OCI-LY7 (cell line): ENCODE measurements around the gene IFNG. TPM values are rescaled to one million over a fixed set of nuclear protein-coding genes. Genes with fewer than 3 reads are reported as not detected.

Experiments used
- BruUV-seq: library from RNA; stranded (reverse); fragments of 400-500 nt; replicated peaks from 2 replicates; lab custom pipeline; 2021; lab: Mats Ljungman, UMichigan
- CTCF ChIA-PET: fragments of 300-600 bp; sonication (Branson Sonifier 250); formaldehyde crosslinking; loops from one replicate; lab custom pipeline; 2022; ENCODE audit warnings: antibody characterized with exemption; ENCODE audit not compliant: unreplicated experiment; lab: Charles Lee
- POLR2A ChIA-PET: fragments of 300-600 bp; sonication (Branson Sonifier 250); formaldehyde crosslinking; loops from one replicate; lab custom pipeline; 2022; ENCODE audit warnings: antibody characterized with exemption; lab: Charles Lee
- DNase-seq: peaks from one replicate; pipeline ENCODE4 v3.0.0-alpha.2; 2015; ENCODE audit warnings: low spot score
- H2AFZ ChIP-seq: fragments of 200-600 bp; sonication (generic), shearing (Covaris generic); 2 replicates; pipeline ENCODE4 v1.6.1; 2014; ENCODE audit warnings: mild to moderate bottlenecking, antibody characterized with exemption, low read length, moderate library complexity
- H3K27ac ChIP-seq: fragments of 200-600 bp; sonication (generic); 2 replicates; pipeline ENCODE4 v1.5.1; 2014; ENCODE audit warnings: mixed run types, low read depth, mild to moderate bottlenecking, moderate library complexity, low read length, inconsistent platforms; ENCODE audit not compliant: poor library complexity, severe bottlenecking
- H3K36me3 ChIP-seq: fragments of 200-600 bp; sonication (generic); 2 replicates; pipeline ENCODE4 v1.6.1; 2014; ENCODE audit warnings: mild to moderate bottlenecking, antibody characterized with exemption, low read length, moderate library complexity, mixed read lengths; ENCODE audit not compliant: insufficient read depth
- H3K4me1 ChIP-seq: fragments of 200-600 bp; sonication (generic); 2 replicates; pipeline ENCODE4 v1.5.1; 2014; ENCODE audit warnings: mild to moderate bottlenecking, low read length; ENCODE audit not compliant: insufficient read depth, poor library complexity, severe bottlenecking
- H3K4me2 ChIP-seq: fragments of 200-600 bp; sonication (generic); 2 replicates; pipeline ENCODE4 v1.6.1; 2014; ENCODE audit warnings: mild to moderate bottlenecking, low read length
- H3K4me3 ChIP-seq: fragments of 200-600 bp; sonication (generic); 2 replicates; pipeline ENCODE4 v1.5.1; 2014; ENCODE audit warnings: mild to moderate bottlenecking, low read depth, low read length; ENCODE audit not compliant: poor library complexity, severe bottlenecking
- H3K79me2 ChIP-seq: fragments of 200-600 bp; sonication (generic); 2 replicates; pipeline ENCODE4 v1.6.1; 2016; ENCODE audit warnings: low read depth, mild to moderate bottlenecking, low read length, moderate library complexity, mixed read lengths; ENCODE audit not compliant: insufficient read depth
- H3K9me2 ChIP-seq: fragments of 200-600 bp; sonication (generic); 2 replicates; pipeline ENCODE4 v1.6.1; 2016; ENCODE audit warnings: mild to moderate bottlenecking, low read length, mixed read lengths; ENCODE audit not compliant: insufficient read depth
- H3K9me3 ChIP-seq: fragments of 200-600 bp; sonication (generic); 2 replicates; pipeline ENCODE4 v1.6.1; 2014; ENCODE audit warnings: mild to moderate bottlenecking, mixed run types, low read length, mixed read lengths
- H4K20me1 ChIP-seq: fragments of 200-600 bp; sonication (generic); 2 replicates; pipeline ENCODE4 v1.6.1; 2014; ENCODE audit warnings: mild to moderate bottlenecking, antibody characterized with exemption, low read length, moderate library complexity, mixed read lengths; ENCODE audit not compliant: insufficient read depth
- EZH2phosphoT487 ChIP-seq: fragments of 200-600 bp; sonication (generic); IDR thresholded peaks from 2 replicates; pipeline ENCODE4 v1.6.1; 2018; ENCODE audit warnings: low read depth, borderline replicate concordance, mild to moderate bottlenecking, mixed run types, antibody characterized with exemption, low read length, moderate library complexity, mixed read lengths
- intact Hi-C: fragments of 100-400 bp; cut with micrococcal nuclease; formaldehyde crosslinking; loops from one replicate; pipeline ENCODE4 v1.10.0; 2022; ENCODE audit not compliant: unreplicated experiment
- total RNA-seq, 2 experiments: library from RNA; depleted of rRNA in 1 of 2; stranded (reverse); fragments of >200 nt in 1 of 2; shearing (Covaris generic) in 1 of 2; gene quantifications; 2 replicates each; pipeline ENCODE4 v1.2.3, GENCODE V29; 2014 to 2022
- TF ChIP-seq, protein P1 (sequence below): fragments of 200-600 bp; sonication (generic); conservative IDR thresholded peaks from 2 replicates; pipeline ENCODE4 v1.5.1; 2014; ENCODE audit warnings: mild to moderate bottlenecking, antibody characterized with exemption, low read length, moderate library complexity, mixed read lengths

IFNG gene
- total RNA-seq, 2 experiments from 2014 or later, result not detected

DNA sequence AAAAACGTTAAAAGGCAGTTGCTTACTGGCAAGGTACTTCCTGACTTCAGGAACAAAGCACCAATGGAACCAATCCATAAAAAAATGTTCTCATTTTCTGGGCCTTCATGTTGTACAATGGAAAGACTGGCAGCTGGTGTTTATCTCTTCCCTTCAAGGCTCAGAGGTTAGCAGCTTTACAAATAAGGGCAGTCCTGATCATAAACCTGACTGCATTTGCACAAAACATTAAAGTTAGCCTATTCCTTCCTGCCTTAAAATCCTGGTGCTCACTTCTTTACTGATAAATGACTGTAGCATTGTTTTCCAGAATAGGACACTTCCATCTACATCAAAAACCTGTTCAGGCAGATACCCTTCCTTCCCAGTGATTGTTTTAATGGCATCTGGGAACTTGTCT lies 46.9 kb upstream of the IFNG start:
- intact Hi-C loops, result no loop called here
- no peak for DNase-seq
- POLR2A ChIA-PET, result no interaction called here
- TF ChIP-seq, protein P1, sequence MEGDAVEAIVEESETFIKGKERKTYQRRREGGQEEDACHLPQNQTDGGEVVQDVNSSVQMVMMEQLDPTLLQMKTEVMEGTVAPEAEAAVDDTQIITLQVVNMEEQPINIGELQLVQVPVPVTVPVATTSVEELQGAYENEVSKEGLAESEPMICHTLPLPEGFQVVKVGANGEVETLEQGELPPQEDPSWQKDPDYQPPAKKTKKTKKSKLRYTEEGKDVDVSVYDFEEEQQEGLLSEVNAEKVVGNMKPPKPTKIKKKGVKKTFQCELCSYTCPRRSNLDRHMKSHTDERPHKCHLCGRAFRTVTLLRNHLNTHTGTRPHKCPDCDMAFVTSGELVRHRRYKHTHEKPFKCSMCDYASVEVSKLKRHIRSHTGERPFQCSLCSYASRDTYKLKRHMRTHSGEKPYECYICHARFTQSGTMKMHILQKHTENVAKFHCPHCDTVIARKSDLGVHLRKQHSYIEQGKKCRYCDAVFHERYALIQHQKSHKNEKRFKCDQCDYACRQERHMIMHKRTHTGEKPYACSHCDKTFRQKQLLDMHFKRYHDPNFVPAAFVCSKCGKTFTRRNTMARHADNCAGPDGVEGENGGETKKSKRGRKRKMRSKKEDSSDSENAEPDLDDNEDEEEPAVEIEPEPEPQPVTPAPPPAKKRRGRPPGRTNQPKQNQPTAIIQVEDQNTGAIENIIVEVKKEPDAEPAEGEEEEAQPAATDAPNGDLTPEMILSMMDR, result no peak
- TF ChIP-seq EZH2phosphoT487, result no peak
- Histone ChIP-seq H3K9me2 (no peaks in the 10 kb centered on the region), H2AFZ (no peak overlapping the region), H3K79me2 (no peaks in the 10 kb centered on the region), H3K27ac (no peak overlapping the region), H3K4me2 (no peak overlapping the region), H3K4me3 (no peak overlapping the region), H4K20me1 (no peaks in the 10 kb centered on the region), H3K36me3 (no peaks in the 10 kb centered on the region), H3K4me1 (no peaks in the 10 kb centered on the region), H3K9me3 (no peaks in the 10 kb centered on the region)
- no TSS peak for BruUV-seq
- CTCF ChIA-PET, result no interaction called here

DNA sequence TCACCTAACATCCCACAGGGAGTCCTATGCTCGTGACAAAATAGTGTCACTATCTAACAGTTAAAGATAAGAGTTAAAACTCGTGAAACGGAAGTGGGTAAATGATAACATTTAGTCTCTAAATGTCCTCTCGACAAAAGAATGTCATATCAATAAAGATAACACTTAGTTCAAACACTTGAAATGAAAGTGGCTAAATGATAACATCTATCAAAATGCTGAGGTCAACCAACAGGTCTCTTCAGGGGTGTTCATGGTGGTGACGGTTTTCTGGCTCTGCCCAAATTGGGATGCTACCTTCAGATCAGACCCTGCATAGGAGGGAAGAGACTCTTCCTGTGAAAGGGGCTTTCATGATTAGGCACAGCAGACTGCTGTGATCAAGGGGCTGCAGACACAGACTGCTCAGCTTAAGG lies 43.9 kb upstream of the IFNG start:
- Histone ChIP-seq H3K79me2 (no peaks in the 10 kb centered on the region), H3K9me2 (no peaks in the 10 kb centered on the region), H3K4me1 (no peaks in the 10 kb centered on the region), H3K27ac (no peak overlapping the region), H3K9me3 (no peaks in the 10 kb centered on the region), H2AFZ (no peak overlapping the region), H4K20me1 (no peaks in the 10 kb centered on the region), H3K4me2 (no peak overlapping the region), H3K36me3 (no peaks in the 10 kb centered on the region), H3K4me3 (no peak overlapping the region)
- intact Hi-C loops, result no loop called here
- CTCF ChIA-PET, result no interaction called here
- no peak for DNase-seq
- POLR2A ChIA-PET, result no interaction called here
- BruUV-seq, result no TSS peak
- TF ChIP-seq, protein P1, result no peak
- no peak for TF ChIP-seq EZH2phosphoT487

DNA sequence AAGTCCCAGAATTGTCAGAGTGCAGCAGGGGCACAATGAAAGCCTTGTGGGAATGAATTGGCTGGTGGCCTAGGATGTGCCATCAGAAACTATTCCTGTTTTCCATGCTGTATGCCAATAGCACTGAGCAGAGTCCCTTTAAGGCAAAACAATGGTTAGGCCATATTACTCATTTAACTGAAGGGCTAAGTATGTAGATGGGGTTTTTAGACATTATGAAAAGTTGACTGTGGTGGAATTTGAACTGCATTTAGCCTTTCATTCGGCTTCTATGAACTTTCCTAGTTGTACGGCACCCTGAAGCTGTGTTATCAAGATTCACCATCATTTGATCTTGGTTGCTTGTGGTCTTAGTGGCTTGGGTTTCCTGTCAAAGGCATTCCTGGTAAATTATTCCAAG lies 41.3 kb upstream of the IFNG start:
- Histone ChIP-seq H3K9me2 (no peaks in the 10 kb centered on the region), H3K4me1 (no peaks in the 10 kb centered on the region), H3K9me3 (no peaks in the 10 kb centered on the region), H3K4me2 (no peak overlapping the region), H3K79me2 (no peaks in the 10 kb centered on the region), H3K36me3 (no peaks in the 10 kb centered on the region), H3K4me3 (no peak overlapping the region), H4K20me1 (no peaks in the 10 kb centered on the region), H3K27ac (no peak overlapping the region), H2AFZ (no peak overlapping the region)
- no peak for TF ChIP-seq EZH2phosphoT487
- TF ChIP-seq, protein P1, result no peak
- CTCF ChIA-PET, result no interaction called here
- no peak for DNase-seq
- intact Hi-C loops, result no loop called here
- no TSS peak for BruUV-seq
- POLR2A ChIA-PET, result no interaction called here
